Erythroblast (primary cell): ENCODE measurements around the gene DGAT2.

Experiments
- DNase-seq, 2 experiments: peaks; one replicate each; lab custom pipeline; 2025; lab: John Stamatoyannopoulos, UW
- GATA1 ChIP-seq: IDR thresholded peaks from 2 replicates; pipeline ENCODE4 v1.6.1; 2011; ENCODE audit warnings: low read depth, mild to moderate bottlenecking, control low read depth, low read length, moderate library complexity
- POLR2A ChIP-seq: IDR thresholded peaks from 2 replicates; pipeline ENCODE4 v1.6.1; 2011; ENCODE audit warnings: mild to moderate bottlenecking, low read length

DGAT2 gene

DNA sequence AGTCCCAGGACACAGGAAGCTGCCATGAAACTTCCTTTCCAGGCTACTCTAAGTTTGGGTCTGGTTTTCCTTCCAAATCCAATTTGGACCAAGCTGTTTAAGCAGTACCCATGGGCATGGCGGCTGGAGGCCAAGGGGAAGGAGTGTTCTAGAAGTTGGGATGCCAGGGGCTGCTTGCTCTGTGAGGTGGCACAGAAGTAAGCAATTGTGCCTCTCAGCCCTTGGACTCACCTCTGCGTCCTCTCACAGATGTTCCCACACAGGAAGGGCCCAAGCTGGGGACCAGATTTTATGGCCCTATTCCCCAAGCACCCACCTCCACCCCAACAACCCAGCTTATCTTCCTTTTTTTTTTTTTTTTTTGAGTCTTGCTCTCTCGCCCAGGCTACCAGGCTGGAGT is 3.5 kb upstream of the DGAT2 start:
- TF ChIP-seq POLR2A (no peak), GATA1 (no peak)
- DNase-seq, result no peak

DNA sequence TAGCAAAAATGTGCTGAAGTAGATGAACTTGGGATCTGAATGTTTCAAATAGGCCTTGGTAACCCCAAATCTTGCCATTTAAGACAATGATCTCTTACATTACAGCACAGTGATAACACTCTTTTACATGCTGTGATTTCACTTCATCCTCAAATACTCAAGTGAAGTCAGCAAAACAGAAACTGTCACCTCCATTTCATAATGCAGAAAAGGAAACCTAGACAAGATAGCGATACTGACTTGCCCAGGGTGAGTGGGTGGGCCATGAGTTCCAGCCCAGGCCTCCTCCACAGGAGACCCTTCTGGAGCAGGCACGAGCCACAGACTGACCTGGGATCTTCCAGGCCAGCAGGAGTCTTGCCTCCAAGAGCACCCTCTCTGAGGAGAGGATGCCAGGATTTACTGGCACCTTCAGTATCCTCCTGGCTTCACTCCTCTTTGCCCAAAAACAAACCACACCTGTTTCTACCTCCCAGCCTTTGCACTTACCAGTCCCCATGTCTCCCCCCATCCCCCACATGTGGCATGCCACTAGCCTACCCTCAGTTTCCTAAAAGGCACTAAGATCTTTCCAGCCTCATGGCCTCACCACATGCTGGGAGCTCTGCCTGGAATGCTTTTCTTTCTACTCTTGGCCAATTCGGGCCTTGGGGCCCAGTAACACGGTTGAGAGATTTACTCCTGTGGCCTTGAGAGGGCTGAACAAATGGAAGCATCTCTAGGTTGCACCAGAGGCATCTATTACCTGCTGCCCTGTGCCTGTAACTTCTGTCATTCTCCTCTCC is 1.9 kb upstream of the DGAT2 start:
- TF ChIP-seq GATA1, result no peak
- DNase-seq, result no peak

DNA sequence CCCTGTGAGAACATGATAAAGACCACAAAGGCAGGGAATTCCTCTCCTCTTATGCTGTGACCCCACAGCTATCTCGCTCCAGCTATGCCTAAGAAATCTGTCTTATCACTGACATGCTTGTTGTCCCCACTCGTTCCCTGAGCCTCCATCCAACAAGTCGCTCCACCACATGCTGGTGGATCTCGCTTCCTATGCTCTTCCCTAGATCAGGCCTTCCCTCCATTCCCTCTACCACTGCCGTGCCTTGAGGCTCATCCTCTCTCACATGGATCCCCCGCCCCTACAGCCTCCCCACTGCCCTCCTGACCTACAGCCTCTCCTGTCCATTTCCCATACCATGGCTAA is 1.4 kb upstream of the DGAT2 start:
- DNase-seq, result no peak
- TF ChIP-seq GATA1 (no peak), POLR2A (no peak)

DNA sequence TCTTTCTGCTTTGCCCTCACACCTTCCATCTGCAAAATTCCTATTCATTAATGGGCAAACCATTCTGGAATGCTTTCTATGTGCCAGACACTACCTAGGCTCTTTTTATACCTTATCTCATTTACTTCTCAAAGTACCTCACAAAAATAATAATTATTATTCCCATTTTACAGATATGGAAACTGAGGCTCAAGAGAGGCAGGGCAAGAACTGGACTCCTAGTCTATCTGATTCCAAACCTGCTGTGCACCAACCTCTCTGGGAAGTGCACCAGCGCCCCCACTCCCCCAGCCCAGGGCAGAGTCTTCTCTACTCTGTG is 826 bp upstream of the DGAT2 start:
- no peak for DNase-seq
- TF ChIP-seq POLR2A, result no peak
- no peak for TF ChIP-seq GATA1

DNA sequence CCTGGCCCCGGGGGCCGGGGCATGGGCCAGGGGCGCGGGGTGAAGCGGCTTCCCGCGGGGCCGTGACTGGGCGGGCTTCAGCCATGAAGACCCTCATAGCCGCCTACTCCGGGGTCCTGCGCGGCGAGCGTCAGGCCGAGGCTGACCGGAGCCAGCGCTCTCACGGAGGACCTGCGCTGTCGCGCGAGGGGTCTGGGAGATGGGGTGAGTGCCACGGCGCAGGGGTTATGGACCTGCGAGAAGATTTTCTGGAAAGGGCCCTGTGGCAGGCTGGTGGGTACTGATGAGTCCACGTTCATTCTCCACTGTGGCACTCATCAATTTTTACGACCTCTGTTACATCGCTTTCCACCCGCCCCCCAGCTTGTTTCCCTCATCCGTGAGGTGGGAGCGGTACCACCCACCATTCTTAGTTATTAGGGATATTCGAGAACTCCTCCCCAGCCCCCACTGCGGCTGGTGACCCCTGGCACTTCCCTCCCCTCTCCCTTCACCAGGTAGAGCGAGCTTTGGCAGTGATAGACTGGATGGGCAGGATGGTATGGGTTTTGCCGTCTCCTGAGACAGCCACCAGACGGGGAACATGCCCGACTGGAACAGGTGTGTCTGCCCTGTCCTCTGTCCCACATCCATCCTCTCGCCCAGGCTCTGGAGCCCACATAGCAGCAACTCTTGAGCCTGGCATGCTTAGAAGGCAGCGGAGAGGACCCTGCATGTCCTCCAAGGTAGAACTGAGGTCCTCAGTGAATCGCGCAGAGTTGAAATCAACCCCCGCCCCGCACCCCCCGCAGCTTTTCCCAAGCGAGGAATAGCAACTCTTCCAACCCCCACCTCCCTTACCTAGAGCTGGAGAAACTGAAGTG is 562 bp downstream of the DGAT2 start:
- TF ChIP-seq POLR2A (no peak), GATA1 (no peak)
- DNase-seq, result no peak

DNA sequence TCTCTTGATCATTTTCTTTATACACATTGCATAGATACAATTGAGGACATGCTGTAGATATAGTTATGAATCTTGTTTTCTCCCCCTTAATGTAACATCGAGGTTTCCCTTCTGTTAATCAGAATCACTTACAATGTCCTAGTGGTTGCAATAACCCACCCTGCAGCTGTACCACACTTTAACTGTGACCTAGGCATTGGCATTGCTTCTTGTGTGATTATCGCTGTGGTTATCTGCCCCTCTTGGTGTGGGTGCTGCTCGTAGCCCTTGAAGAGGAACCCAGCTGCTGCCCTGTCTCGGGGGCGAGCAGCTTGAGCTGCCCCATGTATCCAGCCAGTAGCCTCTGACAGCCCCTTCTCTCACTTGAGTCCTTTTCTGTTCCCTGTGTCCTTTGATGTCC is 1.5 kb downstream of the DGAT2 start:
- TF ChIP-seq POLR2A (no peak), GATA1 (no peak)
- no peak for DNase-seq

DNA sequence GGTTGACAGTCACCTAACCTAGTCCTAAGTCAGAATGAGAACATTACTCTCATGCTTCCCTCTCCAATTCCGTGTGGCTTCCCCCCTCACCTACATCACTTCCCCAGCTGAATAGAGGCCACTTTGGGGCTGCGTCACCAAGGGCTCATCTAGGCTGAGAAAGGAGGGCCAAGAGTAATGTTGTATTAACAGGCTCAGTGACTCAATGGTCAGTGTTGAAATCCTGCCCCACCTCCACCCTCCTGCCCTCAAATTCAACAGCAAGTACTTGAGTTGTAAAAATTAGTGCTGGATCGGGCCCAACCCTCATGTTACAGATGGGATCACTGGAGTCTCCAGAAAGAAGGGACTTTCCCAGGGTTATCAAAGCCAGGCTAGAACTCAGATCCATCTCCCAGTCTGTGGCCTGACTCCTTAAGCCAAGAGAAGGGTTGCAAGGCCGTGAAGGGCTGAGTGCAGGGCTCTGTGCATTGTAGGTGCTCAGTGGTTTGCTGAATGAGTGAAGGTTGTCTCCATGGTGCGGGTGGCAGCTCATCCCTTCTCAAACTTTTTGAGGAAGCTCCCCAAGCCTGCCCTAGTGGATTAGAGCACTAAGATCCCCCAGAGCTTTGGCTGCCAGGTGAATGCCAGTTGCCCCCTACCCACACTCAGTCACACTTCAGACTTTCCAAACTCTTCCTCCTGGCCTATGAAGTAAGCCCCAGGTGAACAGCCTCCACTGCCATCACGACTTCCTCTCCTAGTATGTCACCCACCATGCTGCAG is 3.2 kb downstream of the DGAT2 start:
- DNase-seq, result no peak
- TF ChIP-seq POLR2A, result no peak
- TF ChIP-seq GATA1, result no peak

DNA sequence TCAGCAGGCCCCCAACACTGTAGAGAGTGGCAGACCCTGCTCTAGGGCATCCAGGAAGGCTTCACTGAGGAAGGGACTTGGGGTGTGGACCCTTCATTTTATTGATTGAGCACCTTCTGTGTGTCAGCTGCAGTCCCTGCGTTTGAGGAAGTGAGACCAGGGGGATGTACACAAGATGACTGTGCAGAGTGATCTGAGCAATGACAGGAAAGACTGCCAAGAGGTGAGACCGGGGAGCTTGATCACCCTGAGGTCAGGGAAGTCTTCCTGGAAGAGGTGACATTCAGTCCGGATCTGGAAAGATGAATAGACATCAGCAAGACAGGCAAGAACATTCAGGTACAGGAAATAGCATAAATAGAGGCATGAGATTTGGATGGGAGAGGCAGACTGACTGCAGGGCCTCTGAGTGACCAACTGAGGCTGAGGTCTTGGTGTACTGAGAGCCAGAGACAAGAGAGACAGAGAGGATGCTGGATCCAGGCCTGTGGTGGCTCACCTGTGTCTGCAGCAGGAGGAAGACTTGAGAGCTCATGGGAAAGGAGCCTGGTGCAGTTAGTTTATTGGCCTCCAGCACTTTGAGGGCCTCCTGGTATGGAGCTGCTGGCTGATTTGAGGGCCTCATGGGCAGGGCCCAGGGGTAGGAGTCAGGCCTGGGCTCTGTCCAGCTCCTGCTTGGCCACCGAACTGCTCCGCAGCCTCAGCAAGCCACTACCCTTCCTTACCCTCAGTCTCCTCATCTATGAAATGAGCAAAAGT is 5.2 kb downstream of the DGAT2 start:
- peak in 1 of 2 experiments; percentile 24 for DNase-seq

DNA sequence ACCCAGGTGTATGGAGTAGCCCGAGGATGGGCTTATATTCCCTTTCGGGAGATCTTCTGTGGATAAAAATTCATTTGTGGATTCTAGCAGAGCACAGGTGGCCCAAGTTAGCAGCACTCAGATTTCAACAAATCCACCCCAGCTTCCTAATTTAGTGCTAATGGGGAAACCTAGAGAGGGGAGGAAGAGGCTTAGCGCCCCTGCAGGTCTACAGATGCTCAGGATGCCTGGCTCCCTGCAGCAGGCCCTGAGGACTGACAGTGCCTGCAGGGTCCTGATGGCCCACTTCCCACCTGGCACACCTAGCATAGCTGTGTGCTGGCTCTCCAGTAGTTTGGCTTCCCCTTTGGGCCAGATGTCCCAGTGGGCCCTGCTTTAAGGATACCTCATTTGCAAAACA is 6.5 kb downstream of the DGAT2 start:
- TF ChIP-seq POLR2A, result no peak
- TF ChIP-seq GATA1, result no peak

More for the DNA sequence above, 5.2 kb downstream of the DGAT2 start:
- TF ChIP-seq GATA1 (no peak), POLR2A (no peak)

DNA sequence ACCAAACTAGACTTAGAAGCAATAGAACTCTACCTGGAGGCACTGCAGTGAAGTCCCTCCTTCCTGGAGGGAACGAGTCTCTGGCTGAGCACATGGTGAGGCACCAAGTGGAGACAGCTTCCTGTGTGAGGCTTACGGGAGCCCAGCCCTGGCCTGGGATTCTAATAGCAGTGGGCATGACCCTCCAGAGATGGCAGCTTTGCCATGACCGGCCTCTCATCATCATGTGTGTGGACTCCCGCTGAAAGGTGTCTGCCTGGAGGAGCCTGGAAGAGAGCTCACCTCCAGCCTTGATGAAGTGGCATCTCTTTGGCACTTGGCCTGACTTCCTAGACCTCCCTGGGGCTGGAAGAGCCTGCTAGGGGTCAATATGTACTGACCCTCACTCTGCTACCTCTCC is 8.0 kb downstream of the DGAT2 start:
- DNase-seq, result no peak
- TF ChIP-seq POLR2A (no peak), GATA1 (no peak)

More for the DNA sequence above, 6.5 kb downstream of the DGAT2 start:
- no peak for DNase-seq

DNA sequence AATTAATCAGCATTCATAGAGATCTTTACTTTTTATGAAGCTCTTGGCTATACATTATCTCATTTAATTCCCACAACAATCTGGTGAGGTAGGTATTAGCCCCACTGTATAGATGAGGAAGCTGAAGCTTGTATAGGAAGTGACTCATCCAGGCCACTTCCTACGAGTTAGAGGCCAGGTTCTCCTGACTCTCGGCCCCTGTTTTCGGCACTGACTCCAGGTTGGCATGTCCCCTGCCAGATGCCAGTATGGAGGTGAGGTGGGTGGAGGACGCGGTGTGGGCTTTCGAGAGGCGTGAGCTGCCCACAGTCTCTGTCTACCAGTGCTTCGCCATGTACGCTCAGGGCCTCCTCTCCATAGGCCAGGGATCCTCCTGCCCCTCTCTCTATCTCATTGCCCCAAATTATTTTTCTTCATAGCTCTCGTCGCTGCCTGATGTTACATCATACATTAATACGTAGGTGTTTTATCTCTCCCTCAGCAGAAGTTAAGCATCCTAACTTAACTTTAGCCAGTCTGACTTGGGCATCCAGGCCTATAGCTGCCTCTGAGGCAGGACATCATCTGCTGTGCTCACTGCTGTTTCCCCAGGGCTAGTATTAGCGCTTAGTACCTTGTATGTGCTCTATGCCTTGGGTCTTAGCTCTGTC is 9.0 kb downstream of the DGAT2 start:
- DNase-seq, result no peak
- TF ChIP-seq GATA1 (no peak), POLR2A (no peak)

DNA sequence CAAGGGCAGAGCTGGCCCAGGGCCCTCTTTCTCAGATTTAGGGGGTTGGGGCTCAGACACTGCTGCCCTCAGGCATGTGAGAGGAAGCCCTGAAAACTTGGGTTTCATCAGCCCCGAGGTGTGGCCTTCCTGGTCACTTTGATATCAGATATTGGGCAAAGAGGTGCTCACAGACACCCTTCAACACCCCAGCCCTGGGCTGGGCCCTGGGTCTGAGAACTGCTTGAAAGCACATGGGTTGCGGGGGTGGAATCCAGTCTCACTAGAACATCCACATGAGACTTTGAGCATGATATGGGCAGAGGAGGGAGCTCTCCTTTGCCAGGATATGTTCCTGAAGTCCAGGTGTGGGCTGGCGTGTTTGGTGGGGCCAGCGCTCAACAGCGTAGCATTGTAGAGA is 10.4 kb downstream of the DGAT2 start:
- no peak for TF ChIP-seq GATA1
- no peak for TF ChIP-seq POLR2A
- no peak for DNase-seq

DNA sequence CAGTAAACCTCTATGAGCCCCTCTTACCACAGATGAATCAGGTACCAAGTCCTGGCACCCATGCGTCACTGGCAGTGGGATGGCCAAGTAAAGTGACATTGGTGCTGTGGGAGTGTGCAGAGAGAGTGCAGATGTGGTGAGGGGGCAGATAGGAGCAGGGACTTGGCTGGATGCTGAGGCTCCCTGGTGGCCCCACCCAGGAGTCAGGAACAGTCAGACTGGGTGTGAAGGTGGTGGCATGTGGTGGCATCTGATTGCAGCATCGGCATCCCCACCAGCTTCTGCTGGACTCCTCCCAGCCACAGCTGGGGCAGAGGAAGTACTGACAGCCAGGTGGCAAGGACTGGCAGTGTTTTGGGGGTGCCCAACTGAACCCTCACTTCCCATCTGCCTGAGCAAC is 11.4 kb downstream of the DGAT2 start:
- DNase-seq, result peak; percentile 22 to 29
- TF ChIP-seq POLR2A (no peak), GATA1 (no peak)
